Thoracic aorta endothelial cell (primary cell): ENCODE results near the gene SPOCK1. TPM values are rescaled to one million over a fixed set of nuclear protein-coding genes. Genes with fewer than 3 reads are reported as not detected.

Experiments
- small RNA-seq: library from RNA; depleted of rRNA; stranded (forward); fragments of <200 nt; gene quantifications from one replicate; pipeline ENCODE3, GENCODE V24; 2012
- total RNA-seq: library from RNA; depleted of rRNA; stranded (reverse); fragments of >200 nt; gene quantifications from 2 replicates; pipeline ENCODE4 v1.2.3, GENCODE V29; 2012

Gene SPOCK1
- 139 and 216 TPM in 2 replicates for total RNA-seq

DNA sequence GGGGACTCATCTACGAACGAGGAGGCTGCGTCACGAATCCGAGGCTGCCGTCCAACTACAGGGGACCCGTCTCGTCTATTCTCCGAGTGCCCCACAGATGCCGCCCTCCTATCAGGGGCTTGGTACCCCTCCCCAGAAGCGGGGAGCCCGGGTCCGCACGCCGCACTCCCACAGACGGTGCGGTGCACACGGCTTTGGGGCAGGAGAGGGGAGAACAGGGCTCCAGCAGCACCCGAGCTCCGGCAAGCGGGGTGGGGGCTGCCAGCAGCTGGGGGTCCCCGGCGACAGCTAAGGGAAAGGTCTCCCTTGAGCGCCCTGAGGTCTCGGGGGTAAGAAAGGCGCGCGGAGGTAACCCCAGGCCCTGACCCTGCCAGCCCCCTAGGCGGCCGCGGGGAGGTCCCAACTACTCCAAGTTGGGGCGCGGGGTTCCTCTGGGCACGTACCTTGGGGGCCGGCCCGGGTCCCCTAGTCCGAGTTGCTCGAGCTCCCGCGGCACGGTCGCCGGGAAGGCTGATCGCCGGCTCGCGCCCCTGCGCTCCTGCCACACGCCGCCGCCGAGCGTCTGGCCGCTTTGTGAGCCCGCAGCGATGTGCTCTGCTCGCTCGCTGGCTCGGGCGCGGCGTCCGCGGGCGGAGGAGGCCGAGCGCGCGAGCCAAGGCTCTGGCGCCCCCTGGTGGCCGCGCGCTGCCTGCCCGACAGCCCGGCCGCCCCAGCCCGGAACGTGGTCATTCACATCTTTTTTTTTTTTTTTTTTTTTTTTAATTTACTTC lies at the start of gene SPOCK1:
Gene SPOCK1, minus strand, starts transcription at position 591 of the 770 bp plus-strand sequence.

Small RNA genes within 50 kb of the gene (small RNA-seq; reads per million reads assigned to genes)
- gene RNA5SP193: not detected

Other genes starting within 250 kb of the SPOCK1 start
- gene KLHL3, start 236.8 kb upstream of the SPOCK1 start, total RNA-seq: 18.3 and 29.7 TPM in 2 replicates